Keratinocyte (primary cell): Measurements from ENCODE around the gene SOWAHC. TPM values are rescaled to one million over a fixed set of nuclear protein-coding genes. Genes with fewer than 3 reads are reported as not detected.

Source experiments
- DNase-seq: peaks from one replicate; pipeline ENCODE4 v3.0.0-alpha.2; 2011; ENCODE audit warnings: low read depth, missing footprints, low spot score
- FAIRE-seq: peaks from 2 replicates; lab custom pipeline; 2011; peaks lifted over from hg19 to GRCh38; lab: Jason Lieb, UNC
- H2AFZ ChIP-seq: 2 replicates; pipeline ENCODE4 v1.6.0; 2012; ENCODE audit warnings: low read length, control low read depth, inconsistent platforms; ENCODE audit not compliant: control insufficient read depth
- H3K27ac ChIP-seq: 2 replicates; pipeline ENCODE4 v1.5.1; 2011; ENCODE audit warnings: low read length; ENCODE audit not compliant: control insufficient read depth, insufficient read depth
- H3K27me3 ChIP-seq: 3 replicates; pipeline ENCODE4 v1.6.0; 2011; ENCODE audit warnings: low read length; ENCODE audit not compliant: control insufficient read depth, insufficient read depth; ENCODE audit errors: extremely low read depth
- H3K36me3 ChIP-seq, 2 experiments: 2 replicates in 1 of 2; 3 replicates in 1 of 2; pipeline ENCODE4 v1.5.1; 2011; ENCODE audit warnings: low read length in 2 of 2, mild to moderate bottlenecking in 1 of 2; ENCODE audit not compliant: control insufficient read depth in 2 of 2, insufficient read depth in 2 of 2; ENCODE audit errors: extremely low read depth in 1 of 2
- H3K4me1 ChIP-seq: 3 replicates; pipeline ENCODE4 v1.5.1; 2011; ENCODE audit warnings: low read length; ENCODE audit not compliant: control insufficient read depth, insufficient read depth; ENCODE audit errors: extremely low read depth
- H3K4me2 ChIP-seq: 3 replicates; pipeline ENCODE4 v1.6.0; 2011; ENCODE audit warnings: low read depth, low read length; ENCODE audit not compliant: control insufficient read depth, insufficient read depth; ENCODE audit errors: extremely low read depth
- H3K4me3 ChIP-seq, 3 experiments: fragments of 200-600 bp in 1 of 3; sonication (generic) in 1 of 3; 2 replicates in 2 of 3; 3 replicates in 1 of 3; pipeline ENCODE4 v1.5.1; 2011 to 2016; ENCODE audit warnings: low read length in 3 of 3, mild to moderate bottlenecking in 3 of 3, control low read depth in 2 of 3, inconsistent platforms in 1 of 3, low read depth in 1 of 3, mixed read lengths in 1 of 3, mixed run types in 1 of 3, moderate library complexity in 1 of 3; ENCODE audit not compliant: control insufficient read depth in 2 of 3, insufficient read depth in 2 of 3; ENCODE audit errors: extremely low read depth in 1 of 3
- H3K79me2 ChIP-seq: 2 replicates; pipeline ENCODE4 v1.6.0; 2012; ENCODE audit warnings: low read length; ENCODE audit not compliant: control insufficient read depth, insufficient read depth
- H3K9ac ChIP-seq: 3 replicates; pipeline ENCODE4 v1.6.0; 2011; ENCODE audit warnings: low read length; ENCODE audit not compliant: control insufficient read depth, insufficient read depth; ENCODE audit errors: extremely low read depth
- H3K9me1 ChIP-seq: 3 replicates; pipeline ENCODE4 v1.6.0; 2011; ENCODE audit warnings: low read length; ENCODE audit not compliant: control insufficient read depth, insufficient read depth; ENCODE audit errors: extremely low read depth
- H3K9me3 ChIP-seq: 2 replicates; pipeline ENCODE4 v1.5.1; 2012; ENCODE audit warnings: low read depth, low read length; ENCODE audit not compliant: control insufficient read depth
- H4K20me1 ChIP-seq: 3 replicates; pipeline ENCODE4 v1.6.0; 2011; ENCODE audit warnings: low read length; ENCODE audit not compliant: control insufficient read depth, insufficient read depth; ENCODE audit errors: extremely low read depth
- EZH2 ChIP-seq: IDR thresholded peaks from one replicate; pipeline ENCODE4 v1.6.1; 2012; ENCODE audit warnings: inconsistent platforms, mild to moderate bottlenecking, low read length, moderate library complexity
- dilution Hi-C: fragments of 300-500 bp; cut with MboI; formaldehyde crosslinking; loops from one replicate; pipeline ENCODE4 v1.7.0; 2020; ENCODE audit warnings: low sequenced_read_pairs; ENCODE audit not compliant: extremely low pct_ligation_motif_present
- polyA plus RNA-seq, 5 experiments: library from polyadenylated mRNA; depleted of rRNA in 3 of 5; stranded (reverse) in 3 of 5; stranded (forward) in 1 of 5; unstranded in 1 of 5; fragments of >200 nt; gene quantifications; 1 replicate in 1 of 5; 2 replicates in 3 of 5; 3 replicates in 1 of 5; pipeline versions ENCODE4 v1.2.1 to v1.2.3, GENCODE V29; 2011 to 2012; ENCODE audit warnings: missing spikeins in 2 of 5, low read depth in 1 of 5, low replicate concordance in 1 of 5
- TF ChIP-seq, protein P1 (sequence below), 3 experiments: IDR thresholded peaks in 1 of 3; conservative IDR thresholded peaks in 1 of 3; optimal IDR thresholded peaks in 1 of 3; 2 replicates in 2 of 3; 3 replicates in 1 of 3; pipeline versions ENCODE3 to v1.5.1; 2011; ENCODE audit warnings: low read length in 3 of 3, mild to moderate bottlenecking in 3 of 3, moderate library complexity in 2 of 3, control low read depth in 1 of 3, inconsistent platforms in 1 of 3; ENCODE audit not compliant: insufficient read depth in 2 of 3; ENCODE audit errors: extremely low read depth in 1 of 3

Gene SOWAHC
- polyA plus RNA-seq, 1 donor (not counting 4 experiments of a cell fraction or from before 2014, with no cell fraction given) = 22.3 TPM

- no peaks in the 10 kb centered on the region for H3K36me3 ChIP-seq
- dilution Hi-C loops = no loop called here
- no peak for TF ChIP-seq EZH2
- TF ChIP-seq, protein P1, sequence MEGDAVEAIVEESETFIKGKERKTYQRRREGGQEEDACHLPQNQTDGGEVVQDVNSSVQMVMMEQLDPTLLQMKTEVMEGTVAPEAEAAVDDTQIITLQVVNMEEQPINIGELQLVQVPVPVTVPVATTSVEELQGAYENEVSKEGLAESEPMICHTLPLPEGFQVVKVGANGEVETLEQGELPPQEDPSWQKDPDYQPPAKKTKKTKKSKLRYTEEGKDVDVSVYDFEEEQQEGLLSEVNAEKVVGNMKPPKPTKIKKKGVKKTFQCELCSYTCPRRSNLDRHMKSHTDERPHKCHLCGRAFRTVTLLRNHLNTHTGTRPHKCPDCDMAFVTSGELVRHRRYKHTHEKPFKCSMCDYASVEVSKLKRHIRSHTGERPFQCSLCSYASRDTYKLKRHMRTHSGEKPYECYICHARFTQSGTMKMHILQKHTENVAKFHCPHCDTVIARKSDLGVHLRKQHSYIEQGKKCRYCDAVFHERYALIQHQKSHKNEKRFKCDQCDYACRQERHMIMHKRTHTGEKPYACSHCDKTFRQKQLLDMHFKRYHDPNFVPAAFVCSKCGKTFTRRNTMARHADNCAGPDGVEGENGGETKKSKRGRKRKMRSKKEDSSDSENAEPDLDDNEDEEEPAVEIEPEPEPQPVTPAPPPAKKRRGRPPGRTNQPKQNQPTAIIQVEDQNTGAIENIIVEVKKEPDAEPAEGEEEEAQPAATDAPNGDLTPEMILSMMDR (optimal IDR thresholded peaks at IDR 0.05 in 1 of 3, IDR thresholded peaks at IDR 0.05 in 1 of 3, conservative IDR thresholded peaks at IDR 0.05 in 1 of 3; ENCODE audit: extremely low read depth in 1 of 3, insufficient read depth in 2 of 3, low read length in 3 of 3) = no peak
- H3K79me2 ChIP-seq = no peaks in the 10 kb centered on the region
- H3K9me1 ChIP-seq = no peaks in the 10 kb centered on the region
- no peaks in the 10 kb centered on the region for H3K27me3 ChIP-seq
- H4K20me1 ChIP-seq = no peaks in the 10 kb centered on the region
- H3K9me3 ChIP-seq = no peaks in the 10 kb centered on the region
- FAIRE-seq (no peak), DNase-seq (no peak)
- H3K4me3 ChIP-seq = no peak overlapping the region
- H3K4me1 ChIP-seq = peaks cover 7% of the 10 kb centered on the region
- no peak overlapping the region for H3K9ac ChIP-seq
- H3K4me2 ChIP-seq = no peak overlapping the region
- no peak overlapping the region for H3K27ac ChIP-seq
- peak overlapping the region; percentile 61 for H2AFZ ChIP-seq
These were observed 16.6 kb downstream of the SOWAHC start for GRCh38 chr2:109630441-109631430.

- TF ChIP-seq, protein P1 (optimal IDR thresholded peaks at IDR 0.05 in 1 of 3, IDR thresholded peaks at IDR 0.05 in 1 of 3, conservative IDR thresholded peaks at IDR 0.05 in 1 of 3; ENCODE audit: extremely low read depth in 1 of 3, insufficient read depth in 2 of 3, low read length in 3 of 3) = no peak
- TF ChIP-seq EZH2 = no peak
- dilution Hi-C loops = no loop called here
- H3K27ac ChIP-seq = no peak overlapping the region
These were observed 17.6 kb downstream of the SOWAHC start for GRCh38 chr2:109631741-109632140.

More at GRCh38 chr2:109631741-109632140, 17.6 kb downstream of the SOWAHC start:
- Histone ChIP-seq H3K4me3 (no peak overlapping the region), H3K9ac (no peak overlapping the region), H3K79me2 (no peaks in the 10 kb centered on the region), H3K27me3 (no peaks in the 10 kb centered on the region), H4K20me1 (no peaks in the 10 kb centered on the region), H3K9me1 (no peaks in the 10 kb centered on the region), H3K9me3 (no peaks in the 10 kb centered on the region), H3K36me3 (no peaks in the 10 kb centered on the region), H3K4me1 (peaks cover 7% of the 10 kb centered on the region), H2AFZ (no peak overlapping the region), H3K4me2 (no peak overlapping the region)
- FAIRE-seq (no peak), DNase-seq (no peak)
